GM10847 (cell line): ENCODE measurements around the gene ANKS1A.

ENCODE experiments used
- POLR2A ChIP-seq: IDR thresholded peaks from 2 replicates; pipeline ENCODE4 v1.6.1; 2011; ENCODE audit not compliant: insufficient read length; ENCODE audit errors: extremely low read depth

Gene ANKS1A

GRCh38 chr6:35054743-35055130 lies 165.7 kb downstream of the ANKS1A start:
- no peak for TF ChIP-seq POLR2A

DNA sequence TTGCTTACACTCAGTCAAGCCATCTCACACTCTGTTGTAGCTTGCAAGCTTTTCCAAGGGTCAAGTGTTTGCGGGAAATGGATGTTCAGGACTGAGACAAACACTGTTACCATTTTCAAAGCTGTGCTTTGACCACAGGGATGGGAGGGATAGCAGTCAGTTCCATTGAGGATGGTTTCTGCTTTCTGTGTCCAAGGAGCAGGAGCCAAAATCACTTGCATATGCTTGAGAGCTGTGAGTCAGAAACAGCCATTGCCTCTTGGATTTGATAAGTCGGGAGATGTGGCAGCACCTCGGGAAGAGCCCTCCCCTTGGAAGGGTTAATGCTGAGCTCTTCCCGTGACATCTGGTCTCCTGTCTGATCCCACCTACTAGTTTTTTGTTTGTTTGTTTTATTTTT lies 166.8 kb downstream of the ANKS1A start:
- TF ChIP-seq POLR2A = no peak

- no peak for TF ChIP-seq POLR2A
These were observed 167.9 kb downstream of the ANKS1A start for GRCh38 chr6:35056952-35057351.

- TF ChIP-seq POLR2A = no peak
These were observed 168.6 kb downstream of the ANKS1A start for GRCh38 chr6:35057449-35058357.

DNA sequence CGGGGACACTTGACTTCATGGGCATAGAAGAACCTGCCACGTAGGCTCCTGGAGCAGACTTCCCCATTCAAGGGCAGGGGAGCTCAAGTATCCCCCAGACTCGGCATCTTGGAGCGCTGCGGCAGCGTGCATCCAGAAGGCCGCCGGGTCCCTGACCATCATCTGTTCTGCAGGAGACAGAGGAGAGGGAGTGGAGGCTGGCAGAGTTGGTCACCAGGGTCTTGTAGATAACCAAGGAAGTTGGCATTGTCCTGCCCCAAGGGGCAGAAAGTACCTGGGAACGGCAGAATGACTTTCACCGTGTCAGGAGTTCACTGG lies 169.3 kb downstream of the ANKS1A start:
- no peak for TF ChIP-seq POLR2A

GRCh38 chr6:35058865-35059522 lies 169.9 kb downstream of the ANKS1A start:
- no peak for TF ChIP-seq POLR2A

DNA sequence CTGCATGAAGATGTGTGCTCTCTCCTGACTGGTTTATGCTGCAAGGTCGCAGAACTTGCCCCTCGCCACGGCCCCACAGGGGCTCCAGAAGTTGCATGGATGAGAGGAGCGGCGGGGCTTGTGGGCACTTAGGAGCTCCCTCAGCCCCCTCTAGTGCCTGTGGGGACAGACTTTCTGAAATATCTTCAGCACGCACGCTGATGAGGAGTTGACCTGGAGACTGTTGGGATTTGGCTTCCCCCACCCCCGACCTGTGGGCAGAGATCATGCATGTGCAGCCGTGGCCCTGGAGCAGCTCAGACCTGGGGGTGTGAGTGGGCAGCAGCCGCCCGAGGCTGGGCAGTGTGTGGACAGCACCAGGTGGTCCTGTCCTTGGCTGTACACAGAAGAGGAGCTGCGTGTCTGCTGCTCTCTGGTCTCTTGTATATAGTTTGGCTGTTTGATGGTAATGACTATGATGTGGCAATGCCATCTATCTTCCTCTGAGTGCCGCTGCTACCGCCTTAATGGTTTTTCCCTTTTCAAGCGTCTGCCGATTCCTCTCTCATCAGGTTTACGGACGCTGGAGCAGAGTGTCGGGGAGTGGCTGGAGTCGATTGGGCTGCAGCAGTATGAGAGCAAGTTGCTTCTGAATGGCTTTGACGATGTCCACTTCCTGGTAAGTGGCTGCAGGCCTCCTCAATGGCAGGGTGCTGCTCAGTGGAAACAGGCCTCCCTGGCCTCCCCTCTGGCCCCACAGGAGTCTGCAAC lies 170.7 kb downstream of the ANKS1A start:
- TF ChIP-seq POLR2A = no peak

DNA sequence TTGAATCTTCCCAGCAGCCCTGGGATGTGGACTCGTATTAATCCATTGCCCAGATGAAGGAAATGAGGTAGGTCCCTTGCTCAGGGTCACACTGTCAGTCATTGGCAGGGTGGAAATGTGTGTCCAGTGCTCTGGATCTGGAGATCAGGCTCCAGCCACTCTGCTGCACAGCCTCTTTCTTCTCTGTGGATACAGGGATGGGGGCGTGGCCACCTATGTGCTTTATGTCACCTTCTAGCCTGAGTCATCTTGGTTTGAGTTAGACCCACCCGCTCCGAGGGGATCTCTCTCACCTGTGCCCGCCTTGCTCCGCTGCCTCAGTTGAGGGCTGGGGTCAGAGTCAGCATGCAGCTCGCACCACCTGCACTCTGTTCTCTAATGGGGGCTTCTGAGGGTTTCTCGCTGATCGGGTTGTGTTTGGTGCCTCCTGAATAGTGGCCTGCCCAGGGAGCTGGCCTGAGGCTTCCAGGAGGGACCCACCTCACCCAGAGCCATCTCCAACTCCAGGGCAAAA lies 172.1 kb downstream of the ANKS1A start:
- no peak for TF ChIP-seq POLR2A

DNA sequence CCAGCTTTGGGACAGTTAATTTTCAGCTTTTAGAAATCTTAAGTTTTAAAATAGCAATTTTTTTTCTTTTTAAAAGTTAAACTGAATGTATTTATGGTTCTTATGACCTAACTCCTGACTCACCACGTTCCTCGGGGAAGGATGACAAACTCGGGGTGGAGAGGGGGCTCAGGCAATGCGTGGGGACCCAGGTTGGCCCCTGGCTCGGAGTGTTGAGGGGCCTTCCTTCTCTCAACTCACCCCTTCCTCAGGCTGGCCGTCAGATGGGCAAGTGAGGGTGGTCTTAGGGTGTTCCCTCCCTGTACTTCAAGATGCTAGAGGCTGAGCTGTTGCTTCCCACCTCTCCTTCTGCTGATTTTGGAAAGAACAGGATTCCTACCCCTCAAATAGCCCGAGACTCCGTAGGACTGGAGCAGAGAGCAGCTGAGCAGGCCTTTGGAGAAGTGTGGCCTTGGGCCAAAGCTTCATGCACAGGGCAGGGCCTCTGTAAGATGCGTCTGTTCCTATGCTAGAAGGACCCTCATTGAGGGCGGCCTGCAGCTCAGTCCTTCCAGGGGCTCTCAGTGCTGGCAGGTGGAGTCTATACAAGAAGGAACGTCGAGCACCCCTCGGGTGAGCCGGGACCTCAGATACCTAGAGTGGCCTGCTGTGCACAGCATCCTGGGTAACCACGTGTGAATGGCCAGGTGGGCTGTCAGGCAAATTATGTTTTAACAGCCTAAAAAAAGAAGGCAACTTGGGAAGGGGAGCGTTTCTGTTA lies 172.8 kb downstream of the ANKS1A start:
- no peak for TF ChIP-seq POLR2A

DNA sequence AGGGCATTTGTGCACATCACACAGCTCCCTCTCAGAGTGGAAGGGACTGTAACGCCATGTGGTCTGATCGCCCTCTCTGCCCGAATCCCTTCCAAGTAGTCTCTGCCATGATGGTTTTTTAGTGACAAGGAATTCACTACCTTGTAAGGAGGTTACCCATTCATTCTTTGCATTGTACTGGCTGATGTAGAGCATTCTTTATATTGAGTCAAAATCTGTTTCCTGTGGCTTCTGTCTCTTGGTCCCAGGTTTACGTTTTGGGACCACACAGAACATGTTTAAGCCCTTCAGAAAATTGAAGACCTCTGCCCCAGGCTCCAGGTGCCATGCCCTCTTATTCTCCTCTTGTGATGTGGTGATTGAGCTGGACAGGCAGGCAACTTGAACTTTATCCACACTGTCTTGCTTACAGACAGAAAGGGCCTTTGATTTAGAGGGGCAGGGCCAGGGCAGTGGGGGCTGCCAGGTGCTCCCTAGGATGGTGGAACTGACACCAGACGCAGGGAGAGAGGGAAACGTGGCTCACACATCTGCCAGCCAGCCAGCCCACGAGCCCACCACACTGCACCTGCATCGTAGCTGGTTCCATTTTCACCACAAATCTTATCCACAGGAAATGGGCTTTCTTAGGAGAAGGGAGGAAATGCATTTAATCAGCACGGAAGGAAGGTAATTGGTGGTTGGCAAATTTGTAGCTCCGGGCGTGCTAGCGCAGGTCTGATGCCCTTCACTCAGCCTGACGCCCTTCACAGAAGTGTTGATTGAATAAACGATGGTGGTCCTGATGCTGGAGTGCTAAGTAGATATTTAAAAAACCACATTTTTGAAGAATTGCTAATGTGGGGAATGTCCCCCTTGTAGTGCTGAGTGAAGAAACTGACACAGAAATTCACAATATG lies 173.9 kb downstream of the ANKS1A start:
- no peak for TF ChIP-seq POLR2A

- no peak for TF ChIP-seq POLR2A
These were observed 174.7 kb downstream of the ANKS1A start for GRCh38 chr6:35063701-35064280.

DNA sequence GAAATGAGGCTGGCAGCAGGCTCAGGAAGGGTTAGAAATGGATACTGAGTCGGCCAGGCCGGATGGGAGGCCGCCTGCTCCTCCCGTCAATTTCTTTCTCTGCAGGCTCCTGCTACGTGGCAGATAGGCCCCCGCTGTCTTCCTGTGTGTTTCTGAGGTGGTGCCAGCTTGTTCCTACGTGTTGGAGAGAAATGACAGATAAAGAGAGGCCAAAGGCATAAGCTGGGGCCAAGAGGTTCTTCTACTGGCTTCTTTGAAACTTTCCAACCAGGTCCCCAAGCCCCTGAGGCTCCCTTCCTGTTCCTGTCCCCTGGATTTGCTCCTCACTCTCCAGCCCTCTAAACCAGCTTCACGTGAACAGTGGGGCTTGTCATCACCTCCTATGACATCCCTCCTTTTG lies 175.2 kb downstream of the ANKS1A start:
- no peak for TF ChIP-seq POLR2A

GRCh38 chr6:35064757-35065440 lies 175.8 kb downstream of the ANKS1A start:
- no peak for TF ChIP-seq POLR2A

GRCh38 chr6:35065441-35065800 lies 176.4 kb downstream of the ANKS1A start:
- TF ChIP-seq POLR2A = no peak

- no peak for TF ChIP-seq POLR2A
These were observed 176.8 kb downstream of the ANKS1A start for GRCh38 chr6:35065870-35066269.
